Keratinocyte (primary cell): Measurements from ENCODE around the gene BMPER. TPM values are rescaled to one million over a fixed set of nuclear protein-coding genes. Genes with fewer than 3 reads are reported as not detected.

Source experiments
- DNase-seq: peaks from one replicate; pipeline ENCODE4 v3.0.0-alpha.2; 2011; ENCODE audit warnings: low read depth, missing footprints, low spot score
- FAIRE-seq: peaks from 2 replicates; lab custom pipeline; 2011; peaks lifted over from hg19 to GRCh38; lab: Jason Lieb, UNC
- H2AFZ ChIP-seq: 2 replicates; pipeline ENCODE4 v1.6.0; 2012; ENCODE audit warnings: low read length, control low read depth, inconsistent platforms; ENCODE audit not compliant: control insufficient read depth
- H3K27ac ChIP-seq: 2 replicates; pipeline ENCODE4 v1.5.1; 2011; ENCODE audit warnings: low read length; ENCODE audit not compliant: control insufficient read depth, insufficient read depth
- H3K27me3 ChIP-seq: 3 replicates; pipeline ENCODE4 v1.6.0; 2011; ENCODE audit warnings: low read length; ENCODE audit not compliant: control insufficient read depth, insufficient read depth; ENCODE audit errors: extremely low read depth
- H3K36me3 ChIP-seq, 2 experiments: 2 replicates in 1 of 2; 3 replicates in 1 of 2; pipeline ENCODE4 v1.5.1; 2011; ENCODE audit warnings: low read length in 2 of 2, mild to moderate bottlenecking in 1 of 2; ENCODE audit not compliant: control insufficient read depth in 2 of 2, insufficient read depth in 2 of 2; ENCODE audit errors: extremely low read depth in 1 of 2
- H3K4me1 ChIP-seq: 3 replicates; pipeline ENCODE4 v1.5.1; 2011; ENCODE audit warnings: low read length; ENCODE audit not compliant: control insufficient read depth, insufficient read depth; ENCODE audit errors: extremely low read depth
- H3K4me2 ChIP-seq: 3 replicates; pipeline ENCODE4 v1.6.0; 2011; ENCODE audit warnings: low read depth, low read length; ENCODE audit not compliant: control insufficient read depth, insufficient read depth; ENCODE audit errors: extremely low read depth
- H3K4me3 ChIP-seq, 3 experiments: fragments of 200-600 bp in 1 of 3; sonication (generic) in 1 of 3; 2 replicates in 2 of 3; 3 replicates in 1 of 3; pipeline ENCODE4 v1.5.1; 2011 to 2016; ENCODE audit warnings: low read length in 3 of 3, mild to moderate bottlenecking in 3 of 3, control low read depth in 2 of 3, inconsistent platforms in 1 of 3, low read depth in 1 of 3, mixed read lengths in 1 of 3, mixed run types in 1 of 3, moderate library complexity in 1 of 3; ENCODE audit not compliant: control insufficient read depth in 2 of 3, insufficient read depth in 2 of 3; ENCODE audit errors: extremely low read depth in 1 of 3
- H3K79me2 ChIP-seq: 2 replicates; pipeline ENCODE4 v1.6.0; 2012; ENCODE audit warnings: low read length; ENCODE audit not compliant: control insufficient read depth, insufficient read depth
- H3K9ac ChIP-seq: 3 replicates; pipeline ENCODE4 v1.6.0; 2011; ENCODE audit warnings: low read length; ENCODE audit not compliant: control insufficient read depth, insufficient read depth; ENCODE audit errors: extremely low read depth
- H3K9me1 ChIP-seq: 3 replicates; pipeline ENCODE4 v1.6.0; 2011; ENCODE audit warnings: low read length; ENCODE audit not compliant: control insufficient read depth, insufficient read depth; ENCODE audit errors: extremely low read depth
- H3K9me3 ChIP-seq: 2 replicates; pipeline ENCODE4 v1.5.1; 2012; ENCODE audit warnings: low read depth, low read length; ENCODE audit not compliant: control insufficient read depth
- H4K20me1 ChIP-seq: 3 replicates; pipeline ENCODE4 v1.6.0; 2011; ENCODE audit warnings: low read length; ENCODE audit not compliant: control insufficient read depth, insufficient read depth; ENCODE audit errors: extremely low read depth
- CTCF ChIP-seq, 3 experiments: IDR thresholded peaks in 1 of 3; conservative IDR thresholded peaks in 1 of 3; optimal IDR thresholded peaks in 1 of 3; 2 replicates in 2 of 3; 3 replicates in 1 of 3; pipeline versions ENCODE3 to v1.5.1; 2011; ENCODE audit warnings: low read length in 3 of 3, mild to moderate bottlenecking in 3 of 3, moderate library complexity in 2 of 3, control low read depth in 1 of 3, inconsistent platforms in 1 of 3; ENCODE audit not compliant: insufficient read depth in 2 of 3; ENCODE audit errors: extremely low read depth in 1 of 3
- EZH2 ChIP-seq: IDR thresholded peaks from one replicate; pipeline ENCODE4 v1.6.1; 2012; ENCODE audit warnings: inconsistent platforms, mild to moderate bottlenecking, low read length, moderate library complexity
- dilution Hi-C: fragments of 300-500 bp; cut with MboI; formaldehyde crosslinking; loops from one replicate; pipeline ENCODE4 v1.7.0; 2020; ENCODE audit warnings: low sequenced_read_pairs; ENCODE audit not compliant: extremely low pct_ligation_motif_present
- polyA plus RNA-seq, 5 experiments: library from polyadenylated mRNA; depleted of rRNA in 3 of 5; stranded (reverse) in 3 of 5; stranded (forward) in 1 of 5; unstranded in 1 of 5; fragments of >200 nt; gene quantifications; 1 replicate in 1 of 5; 2 replicates in 3 of 5; 3 replicates in 1 of 5; pipeline versions ENCODE4 v1.2.1 to v1.2.3, GENCODE V29; 2011 to 2012; ENCODE audit warnings: missing spikeins in 2 of 5, low read depth in 1 of 5, low replicate concordance in 1 of 5

BMPER gene
- polyA plus RNA-seq, 1 donor (not counting 4 experiments of a cell fraction or from before 2014, with no cell fraction given): 0.67 TPM

- Histone ChIP-seq H3K36me3 (no peaks in the 10 kb centered on the region), H4K20me1 (no peaks in the 10 kb centered on the region), H3K9me3 (no peaks in the 10 kb centered on the region), H3K79me2 (no peaks in the 10 kb centered on the region), H3K27me3 (no peaks in the 10 kb centered on the region), H3K9ac (no peak overlapping the region), H3K4me2 (no peak overlapping the region), H3K9me1 (no peaks in the 10 kb centered on the region), H3K4me1 (peaks cover 33% of the 10 kb centered on the region), H2AFZ (no peak overlapping the region), H3K4me3 (no peak overlapping the region), H3K27ac (no peak overlapping the region)
- TF ChIP-seq EZH2: no peak
- TF ChIP-seq CTCF (optimal IDR thresholded peaks at IDR 0.05 in 1 of 3, IDR thresholded peaks at IDR 0.05 in 1 of 3, conservative IDR thresholded peaks at IDR 0.05 in 1 of 3; ENCODE audit: extremely low read depth in 1 of 3, insufficient read depth in 2 of 3, low read length in 3 of 3): no peak
- FAIRE-seq (no peak), DNase-seq (no peak)
- dilution Hi-C loops: no loop called here
Measured at GRCh38 chr7:33885290-33886148, 19.8 kb upstream of the BMPER start.

- dilution Hi-C loops: no loop called here
- H2AFZ ChIP-seq: no peak overlapping the region
- TF ChIP-seq EZH2 (no peak), CTCF (optimal IDR thresholded peaks at IDR 0.05 in 1 of 3, IDR thresholded peaks at IDR 0.05 in 1 of 3, conservative IDR thresholded peaks at IDR 0.05 in 1 of 3; ENCODE audit: extremely low read depth in 1 of 3, insufficient read depth in 2 of 3, low read length in 3 of 3) (peak; percentile 40 to 43 (median 40))
- no peak overlapping the region for H3K27ac ChIP-seq
- no peaks in the 10 kb centered on the region for H3K79me2 ChIP-seq
- no peaks in the 10 kb centered on the region for H4K20me1 ChIP-seq
- no peak overlapping the region for H3K9ac ChIP-seq
- H3K36me3 ChIP-seq: no peaks in the 10 kb centered on the region
- FAIRE-seq (no peak), DNase-seq (no peak)
- no peaks in the 10 kb centered on the region for H3K9me3 ChIP-seq
- no peaks in the 10 kb centered on the region for H3K27me3 ChIP-seq
- H3K4me1 ChIP-seq: peaks cover 27% of the 10 kb centered on the region
- no peak overlapping the region for H3K4me2 ChIP-seq
- no peak overlapping the region for H3K4me3 ChIP-seq
- no peaks in the 10 kb centered on the region for H3K9me1 ChIP-seq
Measured at GRCh38 chr7:33886149-33886623, 19.2 kb upstream of the BMPER start.
